GM13976 (cell line): ENCODE measurements around the gene FANCD2OS.

Source experiments
- DNase-seq: peaks from one replicate; pipeline ENCODE4 v3.0.0; 2012; ENCODE audit warnings: low spot score
- in situ Hi-C: fragments of 300-500 bp; cut with MboI; formaldehyde crosslinking; loops from one replicate; pipeline ENCODE4 v1.12.0; 2022; ENCODE audit warnings: low sequenced_read_pairs, mixed read lengths, inconsistent platforms; ENCODE audit not compliant: unreplicated experiment
- TF ChIP-seq, protein P1 (sequence below): IDR thresholded peaks from 2 replicates; pipeline ENCODE4 v1.5.1; 2012; ENCODE audit warnings: borderline replicate concordance, mild to moderate bottlenecking; ENCODE audit not compliant: insufficient read depth; ENCODE audit errors: extremely low read depth, missing control alignments, control extremely low read depth

The FANCD2OS gene

GRCh38 chr3:10122724-10123123 lies 14.7 kb upstream of the FANCD2OS start:
- DNase-seq, result no peak
- in situ Hi-C loops, result no loop called here
- TF ChIP-seq, protein P1, sequence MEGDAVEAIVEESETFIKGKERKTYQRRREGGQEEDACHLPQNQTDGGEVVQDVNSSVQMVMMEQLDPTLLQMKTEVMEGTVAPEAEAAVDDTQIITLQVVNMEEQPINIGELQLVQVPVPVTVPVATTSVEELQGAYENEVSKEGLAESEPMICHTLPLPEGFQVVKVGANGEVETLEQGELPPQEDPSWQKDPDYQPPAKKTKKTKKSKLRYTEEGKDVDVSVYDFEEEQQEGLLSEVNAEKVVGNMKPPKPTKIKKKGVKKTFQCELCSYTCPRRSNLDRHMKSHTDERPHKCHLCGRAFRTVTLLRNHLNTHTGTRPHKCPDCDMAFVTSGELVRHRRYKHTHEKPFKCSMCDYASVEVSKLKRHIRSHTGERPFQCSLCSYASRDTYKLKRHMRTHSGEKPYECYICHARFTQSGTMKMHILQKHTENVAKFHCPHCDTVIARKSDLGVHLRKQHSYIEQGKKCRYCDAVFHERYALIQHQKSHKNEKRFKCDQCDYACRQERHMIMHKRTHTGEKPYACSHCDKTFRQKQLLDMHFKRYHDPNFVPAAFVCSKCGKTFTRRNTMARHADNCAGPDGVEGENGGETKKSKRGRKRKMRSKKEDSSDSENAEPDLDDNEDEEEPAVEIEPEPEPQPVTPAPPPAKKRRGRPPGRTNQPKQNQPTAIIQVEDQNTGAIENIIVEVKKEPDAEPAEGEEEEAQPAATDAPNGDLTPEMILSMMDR, result no peak

DNA sequence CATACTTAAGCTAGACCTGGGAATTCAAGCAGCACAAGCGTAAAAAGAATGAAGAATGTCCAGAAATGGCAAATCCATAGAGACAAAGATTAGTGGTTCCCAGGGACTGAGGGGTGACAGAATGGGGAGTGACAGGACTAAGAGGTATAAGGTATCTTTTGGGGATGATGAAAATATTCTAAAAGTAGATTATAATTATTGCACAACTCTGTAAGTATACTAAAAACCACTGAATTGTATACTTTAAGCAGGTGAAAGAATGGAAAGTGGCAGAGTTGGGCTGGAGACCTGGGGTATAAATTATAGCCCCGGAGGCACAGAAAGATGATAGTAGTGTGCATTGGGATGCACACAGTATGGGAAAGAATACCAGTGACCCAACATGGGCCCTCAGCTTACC lies 13.0 kb upstream of the FANCD2OS start:
- no peak for DNase-seq
- TF ChIP-seq, protein P1, result no peak
- in situ Hi-C loops, result no loop called here

DNA sequence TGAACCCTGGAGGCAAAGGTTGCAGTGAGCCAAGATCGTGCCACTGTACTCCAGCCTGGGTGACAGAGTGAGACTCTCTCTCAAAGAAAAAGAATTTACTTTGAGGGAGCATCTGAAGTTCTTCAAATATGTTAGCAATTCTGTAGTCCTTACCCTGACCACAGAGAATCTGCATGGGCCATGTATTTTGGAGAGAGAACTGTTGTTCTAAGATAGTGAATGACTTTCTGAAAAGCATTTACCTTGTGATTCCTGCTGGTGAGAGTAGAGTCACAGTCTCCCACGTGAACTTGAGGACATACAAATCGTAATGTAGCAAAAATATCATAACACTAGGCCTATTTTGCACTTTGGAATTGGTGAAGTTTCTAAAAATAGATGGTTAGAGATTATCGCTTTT lies 11.3 kb upstream of the FANCD2OS start:
- in situ Hi-C loops, result no loop called here
- TF ChIP-seq, protein P1, result no peak

DNA sequence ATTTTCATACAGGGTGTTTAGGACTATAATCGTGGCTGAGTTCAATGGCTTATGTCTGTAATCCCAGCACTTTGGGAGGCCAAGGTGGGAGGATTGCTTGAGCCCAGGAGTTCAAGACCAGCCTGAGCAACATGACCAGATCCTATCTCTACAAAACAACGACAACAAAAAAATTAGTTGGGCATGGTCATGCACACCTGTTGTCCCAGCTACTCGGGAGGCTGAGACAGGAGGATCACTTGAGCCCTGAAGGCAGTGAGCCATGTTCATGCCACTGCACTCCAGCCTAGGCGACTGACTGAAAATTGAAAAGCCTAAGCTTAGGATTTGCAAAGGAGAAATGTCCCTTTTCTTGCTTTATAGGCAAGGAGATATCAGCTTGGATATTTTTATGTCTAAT lies 8.9 kb upstream of the FANCD2OS start:
- no peak for DNase-seq
- TF ChIP-seq, protein P1, result no peak
- in situ Hi-C loops, result no loop called here

More for the DNA sequence above, 11.3 kb upstream of the FANCD2OS start:
- no peak for DNase-seq

DNA sequence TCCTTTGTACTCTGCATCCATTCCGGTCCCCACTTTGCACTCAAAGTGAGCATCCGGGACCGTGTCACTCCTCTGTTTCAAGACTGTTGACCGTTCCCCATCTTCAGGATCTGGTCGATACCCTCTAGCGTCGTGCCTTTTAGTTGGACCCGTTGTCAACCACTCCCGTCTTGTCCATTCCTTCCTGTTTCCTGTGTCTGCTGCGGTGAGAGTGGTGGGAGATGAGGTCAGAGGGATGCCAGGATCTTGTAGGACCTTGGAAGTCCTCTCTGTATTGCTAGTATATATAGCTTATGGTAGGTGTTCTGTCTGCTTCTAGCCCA lies 8.0 kb upstream of the FANCD2OS start:
- no peak for DNase-seq
- TF ChIP-seq, protein P1, result no peak
- in situ Hi-C loops, result no loop called here

GRCh38 chr3:10115326-10116137 lies 7.5 kb upstream of the FANCD2OS start, which contains the start of gene BRK1:
Gene BRK1 (plus strand): TSS chr3:10115675. CDS start chr3:10115702, 27 bp downstream.
- TF ChIP-seq, protein P1, result no peak
- in situ Hi-C loops, result no loop called here
- peak; percentile 99 for DNase-seq

DNA sequence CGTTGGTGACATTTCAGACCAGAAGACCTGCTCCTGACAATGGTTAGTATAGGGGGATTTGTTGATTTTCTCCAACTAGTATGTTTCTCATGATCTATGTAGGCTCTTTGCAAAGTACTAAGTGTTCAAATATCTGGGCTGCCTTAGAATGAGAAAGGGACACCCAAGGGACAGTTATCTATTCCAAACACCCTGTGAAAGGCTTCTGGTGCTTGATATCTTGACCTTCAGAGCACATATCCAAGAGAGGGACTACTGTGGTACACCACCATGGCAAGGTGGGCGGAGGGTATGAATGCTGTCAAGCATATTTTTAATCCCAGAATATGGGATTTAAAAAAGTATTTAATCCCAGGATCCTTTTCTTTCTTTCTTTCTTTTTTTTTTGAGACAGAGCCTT lies 1.1 kb downstream of the FANCD2OS start:
- TF ChIP-seq, protein P1, result no peak
- no peak for DNase-seq
- in situ Hi-C loops, result no loop called here
